LNCaP clone FGC (cell line): ENCODE data around the gene PPOX.

Experiments
- DNase-seq: peaks from one replicate; pipeline ENCODE4 v3.0.0-alpha.2; 2011; ENCODE audit warnings: low read depth
- H3K4me3 ChIP-seq: 2 replicates; pipeline ENCODE4 v1.5.1; 2011; ENCODE audit warnings: mild to moderate bottlenecking, low read depth, low read length, control low read depth
- TF ChIP-seq, protein P1 (sequence below): IDR thresholded peaks from 2 replicates; pipeline ENCODE4 v1.5.1; 2012; ENCODE audit warnings: mild to moderate bottlenecking; ENCODE audit not compliant: control insufficient read depth, insufficient read depth; ENCODE audit errors: extremely low read depth

PPOX gene

DNA sequence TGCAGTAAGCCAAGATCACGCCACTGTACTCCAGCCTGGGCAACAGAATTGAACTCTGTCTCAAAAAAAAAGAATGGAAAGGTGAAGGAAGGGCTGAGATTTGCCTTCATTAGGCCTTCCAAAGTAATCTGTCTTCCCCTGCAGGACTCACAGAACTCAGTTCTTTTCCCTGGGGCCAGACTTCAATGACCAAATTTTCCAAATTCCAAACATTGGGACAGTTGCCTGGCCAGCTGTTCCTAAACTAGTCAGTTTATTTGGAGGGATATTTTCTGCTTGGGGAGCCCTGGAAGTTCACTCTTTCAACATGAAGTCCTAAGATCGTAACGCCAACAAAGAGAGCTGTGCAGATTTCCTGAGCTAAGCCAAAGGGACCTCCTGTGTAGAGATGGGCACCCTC is 28.3 kb upstream of the PPOX start:
- no peak overlapping the region for H3K4me3 ChIP-seq
- DNase-seq: no peak
- TF ChIP-seq, protein P1, sequence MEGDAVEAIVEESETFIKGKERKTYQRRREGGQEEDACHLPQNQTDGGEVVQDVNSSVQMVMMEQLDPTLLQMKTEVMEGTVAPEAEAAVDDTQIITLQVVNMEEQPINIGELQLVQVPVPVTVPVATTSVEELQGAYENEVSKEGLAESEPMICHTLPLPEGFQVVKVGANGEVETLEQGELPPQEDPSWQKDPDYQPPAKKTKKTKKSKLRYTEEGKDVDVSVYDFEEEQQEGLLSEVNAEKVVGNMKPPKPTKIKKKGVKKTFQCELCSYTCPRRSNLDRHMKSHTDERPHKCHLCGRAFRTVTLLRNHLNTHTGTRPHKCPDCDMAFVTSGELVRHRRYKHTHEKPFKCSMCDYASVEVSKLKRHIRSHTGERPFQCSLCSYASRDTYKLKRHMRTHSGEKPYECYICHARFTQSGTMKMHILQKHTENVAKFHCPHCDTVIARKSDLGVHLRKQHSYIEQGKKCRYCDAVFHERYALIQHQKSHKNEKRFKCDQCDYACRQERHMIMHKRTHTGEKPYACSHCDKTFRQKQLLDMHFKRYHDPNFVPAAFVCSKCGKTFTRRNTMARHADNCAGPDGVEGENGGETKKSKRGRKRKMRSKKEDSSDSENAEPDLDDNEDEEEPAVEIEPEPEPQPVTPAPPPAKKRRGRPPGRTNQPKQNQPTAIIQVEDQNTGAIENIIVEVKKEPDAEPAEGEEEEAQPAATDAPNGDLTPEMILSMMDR: no peak

DNA sequence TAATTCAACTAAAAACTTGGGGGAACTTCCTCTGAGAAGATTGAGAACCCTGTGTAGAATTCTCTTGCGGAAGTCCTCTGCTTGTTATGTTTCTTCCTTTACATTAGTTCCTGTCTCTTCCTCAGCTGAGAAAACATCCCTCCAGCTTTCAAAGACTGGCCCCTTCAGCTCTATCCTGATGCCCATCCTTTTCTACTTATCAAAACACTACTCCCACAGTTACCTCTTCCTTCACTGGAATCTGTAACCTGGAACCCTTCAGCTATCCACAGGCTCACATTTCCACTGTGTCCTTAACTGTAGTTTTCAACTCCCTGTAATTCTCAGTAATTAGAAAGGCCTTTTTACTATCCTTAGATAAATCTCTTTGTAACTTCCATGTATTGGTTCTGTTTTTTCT is 27.8 kb upstream of the PPOX start:
- H3K4me3 ChIP-seq: no peak overlapping the region
- TF ChIP-seq, protein P1: no peak
- DNase-seq: no peak

DNA sequence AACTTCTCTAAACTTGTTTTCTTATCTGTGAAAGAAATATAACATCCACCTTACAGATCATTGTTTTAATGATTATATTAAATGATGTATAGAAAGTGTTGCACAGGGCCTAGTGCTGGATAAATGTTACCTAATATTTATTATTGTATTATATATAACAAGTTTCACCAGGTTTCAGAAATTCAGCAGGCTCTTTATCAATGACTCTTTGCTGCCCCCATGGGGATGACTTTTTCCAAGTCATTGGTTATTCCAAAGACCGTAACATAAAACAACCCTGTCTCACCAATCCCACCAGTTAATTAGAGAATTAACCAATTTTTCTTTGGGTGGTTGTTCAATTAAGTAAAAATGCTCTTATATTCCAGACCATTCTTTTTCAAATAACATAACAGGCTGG is 26.5 kb upstream of the PPOX start:
- no peak for DNase-seq
- TF ChIP-seq, protein P1: peak; percentile 36; the same call in 1 of the 2 replicates
- no peak overlapping the region for H3K4me3 ChIP-seq

DNA sequence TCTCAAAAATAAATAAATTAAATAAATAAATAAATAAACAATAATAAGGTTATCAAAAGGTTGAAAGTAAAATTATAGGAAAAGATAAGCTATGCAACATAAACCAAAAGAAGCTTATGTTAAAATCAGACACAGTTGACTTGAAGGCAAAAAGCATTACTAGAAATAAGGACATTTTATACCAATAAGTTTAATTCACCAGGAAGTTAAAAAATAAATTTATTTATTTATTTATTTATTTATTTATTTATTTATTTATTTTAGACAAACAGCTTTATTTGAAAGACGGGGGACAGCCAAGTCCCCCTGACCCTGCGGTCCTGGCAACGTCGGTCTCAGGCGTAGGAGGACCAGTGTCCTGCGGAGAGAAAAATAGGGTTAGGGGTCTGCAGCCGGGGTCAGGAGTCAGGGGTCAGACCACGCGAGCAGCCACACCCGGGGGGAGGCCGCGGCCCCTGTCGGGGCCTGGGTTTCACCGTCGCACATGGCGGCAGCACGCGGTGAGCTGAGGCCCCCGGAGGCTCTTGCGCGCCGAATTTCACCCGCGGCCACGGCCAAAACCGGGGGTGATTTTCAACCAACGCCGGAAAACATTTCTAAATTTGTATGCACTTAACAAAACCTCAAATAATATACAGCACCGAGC is 25.3 kb upstream of the PPOX start:
- no peak overlapping the region for H3K4me3 ChIP-seq
- DNase-seq: no peak
- TF ChIP-seq, protein P1: no peak

DNA sequence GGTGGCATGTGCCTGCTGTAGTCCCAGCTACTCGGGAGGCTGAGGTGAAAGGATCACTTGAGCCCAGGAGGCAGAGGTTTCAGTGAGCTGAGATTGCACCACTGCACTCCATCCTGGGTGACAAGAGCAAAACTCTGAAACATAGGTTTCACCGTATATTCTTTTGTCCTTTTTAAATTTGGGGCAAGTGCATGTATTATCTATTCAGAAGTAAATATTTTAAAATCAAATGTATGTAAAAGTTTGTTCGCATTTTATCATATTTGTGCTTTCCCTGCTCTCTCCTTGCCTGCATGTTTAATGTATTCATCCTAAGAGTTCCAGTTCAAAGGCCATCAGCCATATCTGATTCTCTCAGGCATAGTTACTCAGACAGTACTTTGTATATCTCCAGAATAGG is 20.4 kb upstream of the PPOX start:
- TF ChIP-seq, protein P1: no peak
- no peak overlapping the region for H3K4me3 ChIP-seq
- DNase-seq: no peak

DNA sequence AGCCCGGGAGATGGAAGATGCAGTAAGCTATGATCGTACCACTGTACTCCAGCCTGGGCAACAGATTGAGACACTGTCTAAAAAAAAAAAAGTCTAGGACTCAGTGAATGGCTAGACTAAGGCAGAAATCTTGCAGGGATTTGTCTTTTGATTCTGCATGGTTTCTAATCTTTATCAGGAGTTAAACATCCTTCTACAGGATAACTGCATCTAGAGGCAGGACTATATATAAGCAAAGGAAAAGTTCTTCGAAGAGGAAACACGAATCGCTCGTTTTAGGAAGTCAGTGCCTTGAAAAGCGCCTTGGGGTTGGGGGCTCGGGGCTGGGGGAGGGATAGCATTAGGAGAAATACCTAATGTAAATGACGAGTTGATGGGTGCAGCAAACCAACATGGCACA is 13.1 kb upstream of the PPOX start:
- TF ChIP-seq, protein P1: no peak
- peak overlapping the region; percentile 74 for H3K4me3 ChIP-seq
- no peak for DNase-seq
